D721Med (cell line): Measurements from ENCODE around the gene KCNIP1.

Source experiments
- DNase-seq: peaks from one replicate; pipeline ENCODE4 v3.0.0; 2011; ENCODE audit warnings: low spot score; ENCODE audit not compliant: insufficient read length
- FAIRE-seq: peaks from 2 replicates; lab custom pipeline; 2011; peaks lifted over from hg19 to GRCh38; lab: Jason Lieb, UNC
- CTCF ChIP-seq: IDR thresholded peaks from 2 replicates; pipeline ENCODE4 v1.5.1; 2012; ENCODE audit warnings: mild to moderate bottlenecking, control low read depth; ENCODE audit not compliant: insufficient read depth; ENCODE audit errors: missing control alignments

The KCNIP1 gene

GRCh38 chr5:170534941-170535340, 31.1 kb downstream of the KCNIP1 start:
- no peak for FAIRE-seq
- no peak for DNase-seq
- no peak for TF ChIP-seq CTCF

- DNase-seq (no peak), FAIRE-seq (no peak)
- TF ChIP-seq CTCF, result no peak
Observed at GRCh38 chr5:170536525-170536924, 32.7 kb downstream of the KCNIP1 start.

GRCh38 chr5:170537451-170538095, 33.8 kb downstream of the KCNIP1 start:
- no peak for FAIRE-seq
- DNase-seq, result no peak
- TF ChIP-seq CTCF, result no peak

GRCh38 chr5:170538096-170538465, 34.3 kb downstream of the KCNIP1 start:
- no peak for FAIRE-seq
- TF ChIP-seq CTCF, result no peak
- DNase-seq, result no peak

- TF ChIP-seq CTCF, result no peak
- FAIRE-seq (no peak), DNase-seq (no peak)
Observed at GRCh38 chr5:170538696-170539586, 35.1 kb downstream of the KCNIP1 start.

GRCh38 chr5:170540271-170540670, 36.5 kb downstream of the KCNIP1 start:
- no peak for TF ChIP-seq CTCF
- DNase-seq (no peak), FAIRE-seq (no peak)
